Adrenal gland (tissue), 5 donors: ENCODE data around the gene RTN4IP1.

Source experiments
- CTCF ChIP-seq, 6 experiments: fragments of 450-650 bp in 4 of 6; fragments of 200-600 bp in 2 of 6; sonication (generic) in 1 of 6; IDR thresholded peaks; 1 replicate in 5 of 6; 2 replicates in 1 of 6; pipeline versions ENCODE4 v1.5.1 to v1.8.0; 2016 to 2021; ENCODE audit warnings: antibody characterized with exemption in 6 of 6, mild to moderate bottlenecking in 2 of 6, moderate library complexity in 1 of 6
- POLR2A ChIP-seq, 2 donors: fragments of 450-650 bp; IDR thresholded peaks; one replicate each; pipeline ENCODE4 v1.6.1; 2017; ENCODE audit warnings: antibody characterized with exemption in 2 of 2, mild to moderate bottlenecking in 2 of 2, moderate library complexity in 1 of 2
- donor health status: DM: no; HTN: no; CAD: no.

- TF ChIP-seq CTCF (IDR thresholded peaks at IDR 0.05) (no peak), POLR2A (IDR thresholded peaks at IDR 0.05) (no peak)
Observed at GRCh38 chr6:106591111-106591825, 38.0 kb downstream of the RTN4IP1 start.
